Ishikawa (cell line): ENCODE results near the gene TCTN2.

Experiments used
- CEBPB ChIP-seq: IDR thresholded peaks from 2 replicates; pipeline ENCODE4 v1.6.1; 2012
- CREB1 ChIP-seq: IDR thresholded peaks from 2 replicates; pipeline ENCODE4 v1.6.1; 2012; ENCODE audit warnings: low read depth
- EGR1 ChIP-seq: IDR thresholded peaks from 2 replicates; pipeline ENCODE4 v1.6.1; 2012
- EP300 ChIP-seq: IDR thresholded peaks from 2 replicates; pipeline ENCODE4 v1.6.1; 2012; ENCODE audit warnings: borderline replicate concordance
- FOXM1 ChIP-seq: IDR thresholded peaks from 2 replicates; pipeline ENCODE4 v1.6.1; 2012; ENCODE audit warnings: low read depth, borderline replicate concordance
- NFIC ChIP-seq: IDR thresholded peaks from 2 replicates; pipeline ENCODE4 v1.6.1; 2012
- RAD21 ChIP-seq: IDR thresholded peaks from 2 replicates; pipeline ENCODE4 v1.6.1; 2012; ENCODE audit warnings: low read depth
- TAF1 ChIP-seq: IDR thresholded peaks from 2 replicates; pipeline ENCODE4 v1.6.1; 2012; ENCODE audit warnings: low read depth, mild to moderate bottlenecking
- TCF12 ChIP-seq: IDR thresholded peaks from 2 replicates; pipeline ENCODE4 v1.6.1; 2012; ENCODE audit warnings: low read depth
- YY1 ChIP-seq: IDR thresholded peaks from 2 replicates; pipeline ENCODE4 v1.6.1; 2012; ENCODE audit warnings: low read depth
- ZBTB7A ChIP-seq: IDR thresholded peaks from 2 replicates; pipeline ENCODE4 v1.6.1; 2012; ENCODE audit warnings: low read depth
- TF ChIP-seq, protein P1 (sequence below): IDR thresholded peaks from 2 replicates; pipeline ENCODE4 v1.6.1; 2012; ENCODE audit warnings: low read depth, mild to moderate bottlenecking
- TF ChIP-seq, protein P2 (sequence below): IDR thresholded peaks from 2 replicates; pipeline ENCODE4 v1.6.1; 2012
- TF ChIP-seq, protein P3 (sequence below): IDR thresholded peaks from 2 replicates; pipeline ENCODE4 v1.6.1; 2012

DNA sequence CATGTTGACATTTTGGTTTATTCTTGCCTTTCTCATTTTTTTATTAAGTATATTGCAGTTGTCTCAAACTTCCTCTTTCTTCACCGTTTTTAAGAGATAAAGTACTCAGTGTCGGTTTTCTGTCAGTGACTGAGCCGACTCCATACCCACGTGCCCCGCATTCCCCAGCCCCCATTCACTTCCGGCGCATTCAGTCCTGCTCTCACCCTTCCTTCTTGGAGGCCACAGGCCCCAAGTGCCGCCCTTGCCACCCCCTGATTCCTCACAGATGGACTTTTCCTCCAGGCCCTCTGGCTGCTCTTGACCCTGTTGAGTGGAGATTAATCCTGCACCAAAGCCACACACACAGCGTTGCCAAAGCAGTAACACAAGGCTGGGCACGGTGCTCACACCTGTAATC lies 72.1 kb downstream of the TCTN2 start:
- TF ChIP-seq NFIC: no peak
- TF ChIP-seq YY1: no peak
- TF ChIP-seq, protein P1, sequence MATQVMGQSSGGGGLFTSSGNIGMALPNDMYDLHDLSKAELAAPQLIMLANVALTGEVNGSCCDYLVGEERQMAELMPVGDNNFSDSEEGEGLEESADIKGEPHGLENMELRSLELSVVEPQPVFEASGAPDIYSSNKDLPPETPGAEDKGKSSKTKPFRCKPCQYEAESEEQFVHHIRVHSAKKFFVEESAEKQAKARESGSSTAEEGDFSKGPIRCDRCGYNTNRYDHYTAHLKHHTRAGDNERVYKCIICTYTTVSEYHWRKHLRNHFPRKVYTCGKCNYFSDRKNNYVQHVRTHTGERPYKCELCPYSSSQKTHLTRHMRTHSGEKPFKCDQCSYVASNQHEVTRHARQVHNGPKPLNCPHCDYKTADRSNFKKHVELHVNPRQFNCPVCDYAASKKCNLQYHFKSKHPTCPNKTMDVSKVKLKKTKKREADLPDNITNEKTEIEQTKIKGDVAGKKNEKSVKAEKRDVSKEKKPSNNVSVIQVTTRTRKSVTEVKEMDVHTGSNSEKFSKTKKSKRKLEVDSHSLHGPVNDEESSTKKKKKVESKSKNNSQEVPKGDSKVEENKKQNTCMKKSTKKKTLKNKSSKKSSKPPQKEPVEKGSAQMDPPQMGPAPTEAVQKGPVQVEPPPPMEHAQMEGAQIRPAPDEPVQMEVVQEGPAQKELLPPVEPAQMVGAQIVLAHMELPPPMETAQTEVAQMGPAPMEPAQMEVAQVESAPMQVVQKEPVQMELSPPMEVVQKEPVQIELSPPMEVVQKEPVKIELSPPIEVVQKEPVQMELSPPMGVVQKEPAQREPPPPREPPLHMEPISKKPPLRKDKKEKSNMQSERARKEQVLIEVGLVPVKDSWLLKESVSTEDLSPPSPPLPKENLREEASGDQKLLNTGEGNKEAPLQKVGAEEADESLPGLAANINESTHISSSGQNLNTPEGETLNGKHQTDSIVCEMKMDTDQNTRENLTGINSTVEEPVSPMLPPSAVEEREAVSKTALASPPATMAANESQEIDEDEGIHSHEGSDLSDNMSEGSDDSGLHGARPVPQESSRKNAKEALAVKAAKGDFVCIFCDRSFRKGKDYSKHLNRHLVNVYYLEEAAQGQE: no peak
- TF ChIP-seq, protein P2, sequence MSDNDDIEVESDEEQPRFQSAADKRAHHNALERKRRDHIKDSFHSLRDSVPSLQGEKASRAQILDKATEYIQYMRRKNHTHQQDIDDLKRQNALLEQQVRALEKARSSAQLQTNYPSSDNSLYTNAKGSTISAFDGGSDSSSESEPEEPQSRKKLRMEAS: no peak
- no peak for TF ChIP-seq CEBPB
- no peak for TF ChIP-seq EP300
- TF ChIP-seq TAF1: no peak
- no peak for TF ChIP-seq RAD21
- TF ChIP-seq, protein P3, sequence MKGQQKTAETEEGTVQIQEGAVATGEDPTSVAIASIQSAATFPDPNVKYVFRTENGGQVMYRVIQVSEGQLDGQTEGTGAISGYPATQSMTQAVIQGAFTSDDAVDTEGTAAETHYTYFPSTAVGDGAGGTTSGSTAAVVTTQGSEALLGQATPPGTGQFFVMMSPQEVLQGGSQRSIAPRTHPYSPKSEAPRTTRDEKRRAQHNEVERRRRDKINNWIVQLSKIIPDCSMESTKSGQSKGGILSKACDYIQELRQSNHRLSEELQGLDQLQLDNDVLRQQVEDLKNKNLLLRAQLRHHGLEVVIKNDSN: no peak
- no peak for TF ChIP-seq EGR1
- no peak for TF ChIP-seq FOXM1
- TF ChIP-seq TCF12: no peak
- TF ChIP-seq CREB1: no peak
- TF ChIP-seq ZBTB7A: no peak
